Measurements from ENCODE around the gene CCSER1. TPM values are rescaled to one million over a fixed set of nuclear protein-coding genes. Genes with fewer than 3 reads are reported as not detected.

Gene CCSER1
- total RNA-seq, 2 experiments from 2014 or later: not detected

GRCh38 chr4:90190525-90190924 is 63.3 kb downstream of the CCSER1 start:
- POLR2A ChIA-PET: no interaction called here
- H3K4me1 Mint-ChIP-seq (ENCODE audit: low read depth): no peaks in the 10 kb centered on the region
- no peaks in the 10 kb centered on the region for H3K9me3 Mint-ChIP-seq
- ATAC-seq: no peak
- intact Hi-C loops (cut with micrococcal nuclease): no loop called here
- no peaks in the 10 kb centered on the region for H3K27me3 Mint-ChIP-seq
- no peak for DNase-seq
- no peaks in the 10 kb centered on the region for H3K36me3 Mint-ChIP-seq (ENCODE audit: low read depth)
- H3K4me3 Mint-ChIP-seq: no peak overlapping the region
- CTCF ChIA-PET: no interaction called here
- TF ChIP-seq, protein P1, sequence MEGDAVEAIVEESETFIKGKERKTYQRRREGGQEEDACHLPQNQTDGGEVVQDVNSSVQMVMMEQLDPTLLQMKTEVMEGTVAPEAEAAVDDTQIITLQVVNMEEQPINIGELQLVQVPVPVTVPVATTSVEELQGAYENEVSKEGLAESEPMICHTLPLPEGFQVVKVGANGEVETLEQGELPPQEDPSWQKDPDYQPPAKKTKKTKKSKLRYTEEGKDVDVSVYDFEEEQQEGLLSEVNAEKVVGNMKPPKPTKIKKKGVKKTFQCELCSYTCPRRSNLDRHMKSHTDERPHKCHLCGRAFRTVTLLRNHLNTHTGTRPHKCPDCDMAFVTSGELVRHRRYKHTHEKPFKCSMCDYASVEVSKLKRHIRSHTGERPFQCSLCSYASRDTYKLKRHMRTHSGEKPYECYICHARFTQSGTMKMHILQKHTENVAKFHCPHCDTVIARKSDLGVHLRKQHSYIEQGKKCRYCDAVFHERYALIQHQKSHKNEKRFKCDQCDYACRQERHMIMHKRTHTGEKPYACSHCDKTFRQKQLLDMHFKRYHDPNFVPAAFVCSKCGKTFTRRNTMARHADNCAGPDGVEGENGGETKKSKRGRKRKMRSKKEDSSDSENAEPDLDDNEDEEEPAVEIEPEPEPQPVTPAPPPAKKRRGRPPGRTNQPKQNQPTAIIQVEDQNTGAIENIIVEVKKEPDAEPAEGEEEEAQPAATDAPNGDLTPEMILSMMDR (IDR thresholded peaks at IDR 0.05): no peak
- no peak overlapping the region for H3K27ac Mint-ChIP-seq

GRCh38 chr4:90198086-90198847 is 71.1 kb downstream of the CCSER1 start:
- ChIA-PET POLR2A (no interaction called here), CTCF (no interaction called here)
- Mint-ChIP-seq H3K36me3 (ENCODE audit: low read depth) (no peaks in the 10 kb centered on the region), H3K4me3 (no peak overlapping the region), H3K9me3 (no peaks in the 10 kb centered on the region), H3K4me1 (ENCODE audit: low read depth) (no peaks in the 10 kb centered on the region), H3K27me3 (no peaks in the 10 kb centered on the region), H3K27ac (no peak overlapping the region)
- ATAC-seq (no peak), DNase-seq (no peak)
- TF ChIP-seq, protein P1 (IDR thresholded peaks at IDR 0.05): no peak
- intact Hi-C loops (cut with micrococcal nuclease): no loop called here

DNA sequence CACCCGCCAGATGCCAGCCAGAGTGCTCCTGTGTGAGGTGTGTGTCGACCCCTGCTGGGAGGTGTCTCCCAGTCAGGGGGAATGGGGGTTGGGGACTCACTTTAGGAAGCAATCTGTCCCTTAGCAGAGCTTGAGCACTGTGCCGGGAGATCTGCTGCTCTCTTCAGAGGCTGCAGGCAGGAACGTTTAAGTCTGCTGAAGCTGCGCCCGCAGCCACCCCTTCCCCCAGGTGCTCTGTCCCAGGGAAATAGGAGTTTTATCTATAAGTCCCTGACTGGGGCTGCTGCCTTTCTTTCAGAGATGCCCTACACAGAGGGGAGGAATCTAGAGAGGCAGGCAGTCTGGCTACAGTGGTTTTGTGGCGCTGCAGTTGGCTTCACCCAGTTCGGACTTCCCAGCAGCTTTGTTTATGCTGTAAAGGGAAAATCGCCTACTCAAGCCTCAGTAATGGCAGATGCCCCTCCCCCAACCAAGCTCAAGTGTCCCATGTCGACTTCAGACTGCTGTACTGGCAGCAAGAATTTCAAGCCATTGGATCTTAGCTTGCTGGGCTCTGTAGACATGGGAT is 80.8 kb downstream of the CCSER1 start:
- Mint-ChIP-seq H3K4me3 (no peak overlapping the region), H3K4me1 (ENCODE audit: low read depth) (no peaks in the 10 kb centered on the region), H3K36me3 (ENCODE audit: low read depth) (no peaks in the 10 kb centered on the region), H3K27ac (no peak overlapping the region), H3K9me3 (peaks cover 4% of the 10 kb centered on the region), H3K27me3 (no peaks in the 10 kb centered on the region)
- POLR2A ChIA-PET: no interaction called here
- CTCF ChIA-PET: no interaction called here
- ATAC-seq (no peak), DNase-seq (no peak)
- TF ChIP-seq, protein P1 (IDR thresholded peaks at IDR 0.05): no peak
- intact Hi-C loops (cut with micrococcal nuclease): no loop called here

DNA sequence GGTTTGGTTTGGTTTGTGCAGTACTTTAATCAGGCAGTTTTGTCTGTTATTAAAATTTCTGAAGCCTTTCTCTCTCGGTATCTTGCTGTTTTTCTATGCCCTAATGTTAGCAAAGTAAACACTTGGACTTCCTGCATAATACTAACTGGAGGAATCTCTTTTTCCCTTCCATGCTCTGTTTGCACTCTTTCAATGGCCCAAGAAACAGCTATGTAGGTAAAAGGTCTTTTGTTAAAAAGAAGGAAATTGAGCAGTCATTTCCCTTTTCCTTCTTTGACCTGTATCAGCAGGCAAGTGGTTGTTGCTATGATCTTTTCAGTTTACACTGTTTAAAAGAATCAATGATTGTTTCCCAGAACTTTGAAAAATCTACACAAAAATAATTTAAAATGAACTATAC is 82.7 kb downstream of the CCSER1 start:
- POLR2A ChIA-PET: no interaction called here
- Mint-ChIP-seq H3K9me3 (no peaks in the 10 kb centered on the region), H3K4me1 (ENCODE audit: low read depth) (no peaks in the 10 kb centered on the region), H3K4me3 (no peak overlapping the region), H3K27ac (no peak overlapping the region), H3K36me3 (ENCODE audit: low read depth) (no peaks in the 10 kb centered on the region), H3K27me3 (no peaks in the 10 kb centered on the region)
- CTCF ChIA-PET: no interaction called here
- TF ChIP-seq, protein P1 (IDR thresholded peaks at IDR 0.05): no peak
- intact Hi-C loops (cut with micrococcal nuclease): no loop called here
- ATAC-seq (no peak), DNase-seq (no peak)

DNA sequence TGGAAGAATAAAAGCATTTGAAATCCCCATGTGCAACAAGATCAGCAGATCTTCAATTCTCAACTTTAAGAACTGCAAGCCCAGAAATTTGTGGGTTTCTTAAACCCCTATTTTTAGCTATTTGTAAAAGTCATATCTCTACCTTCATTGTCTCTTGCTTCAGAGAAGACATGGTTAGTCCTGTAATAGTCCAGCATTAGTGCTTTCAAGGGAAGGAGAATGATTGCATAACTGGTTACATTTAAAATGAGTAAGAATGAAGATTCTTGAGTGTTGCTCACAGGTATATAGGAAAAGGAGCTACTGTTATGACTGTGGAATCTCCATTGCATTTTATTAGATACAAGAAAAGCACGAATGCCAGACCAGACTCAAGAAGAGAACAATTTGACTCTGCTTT is 84.0 kb downstream of the CCSER1 start:
- no peak for DNase-seq

More for the DNA sequence above, 84.0 kb downstream of the CCSER1 start:
- Mint-ChIP-seq H3K9me3 (no peaks in the 10 kb centered on the region), H3K4me3 (no peak overlapping the region), H3K27ac (no peak overlapping the region), H3K27me3 (no peaks in the 10 kb centered on the region), H3K4me1 (ENCODE audit: low read depth) (no peaks in the 10 kb centered on the region), H3K36me3 (ENCODE audit: low read depth) (no peaks in the 10 kb centered on the region)
- TF ChIP-seq, protein P1 (IDR thresholded peaks at IDR 0.05): no peak
- ChIA-PET CTCF (no interaction called here), POLR2A (no interaction called here)
- no peak for ATAC-seq
- intact Hi-C loops (cut with micrococcal nuclease): no loop called here

Measured in activated CD8-positive, alpha-beta T cell treated with anti-CD3 and anti-CD28 coated beads for 36 hours (primary cell).